ENCODE results near the gene SPSB2. TPM values are rescaled to one million over a fixed set of nuclear protein-coding genes. Genes with fewer than 3 reads are reported as not detected.
"Not testable (repeated sequence)": the region's sequence is repeated elsewhere in the genome, so short reads cannot be mapped to it uniquely, and the experiment has no call there.

Gene SPSB2
- total RNA-seq, 4 donors from 2014 or later = 3.0 to 16.5 (median 7.5) TPM

- WGBS = 71% methylated on average over 6 of the region's 6 CpGs
- Histone ChIP-seq H3K36me3 (no peaks in the 10 kb centered on the region), H3K4me1 (peaks cover 7% of the 10 kb centered on the region), H3K4me3 (no peak overlapping the region), H3K27me3 (no peaks in the 10 kb centered on the region), H3K9me3 (no peaks in the 10 kb centered on the region), H3K27ac (no peak overlapping the region)
- TF ChIP-seq POLR2A (IDR thresholded peaks at IDR 0.05) (no peak), EP300 (IDR thresholded peaks at IDR 0.05) (no peak), CTCF (IDR thresholded peaks at IDR 0.05) (no peak), POLR2AphosphoS5 (IDR thresholded peaks at IDR 0.05) (no peak)
- no peak for DNase-seq (ENCODE audit: low spot score in 2 of 2)
Observed at GRCh38 chr12:6896846-6897435, 23.8 kb upstream of the SPSB2 start.

- WGBS = 92% methylated on average over 3 of the region's 3 CpGs
- Histone ChIP-seq H3K4me3 (no peak overlapping the region), H3K9me3 (no peaks in the 10 kb centered on the region), H3K27me3 (no peaks in the 10 kb centered on the region), H3K4me1 (peaks cover 13% of the 10 kb centered on the region), H3K36me3 (no peaks in the 10 kb centered on the region), H3K27ac (no peak overlapping the region)
- TF ChIP-seq EP300 (IDR thresholded peaks at IDR 0.05) (no peak), POLR2A (IDR thresholded peaks at IDR 0.05) (no peak), CTCF (IDR thresholded peaks at IDR 0.05) (no peak), POLR2AphosphoS5 (IDR thresholded peaks at IDR 0.05) (no peak)
- no peak for DNase-seq (ENCODE audit: low spot score in 2 of 2)
Observed at GRCh38 chr12:6894321-6894720, 21.2 kb upstream of the SPSB2 start.

- WGBS = 82% methylated on average over 3 of the region's 3 CpGs
- H3K4me3 ChIP-seq, H3K27me3 ChIP-seq: not testable (repeated sequence)
Observed at GRCh38 chr12:6892683-6893082, 19.6 kb upstream of the SPSB2 start.

GRCh38 chr12:6891646-6892001, 18.5 kb upstream of the SPSB2 start:
- TF ChIP-seq CTCF (IDR thresholded peaks at IDR 0.05) (no peak), POLR2A (IDR thresholded peaks at IDR 0.05) (no peak), POLR2AphosphoS5 (IDR thresholded peaks at IDR 0.05) (no peak), EP300 (IDR thresholded peaks at IDR 0.05) (no peak)
- H3K4me1 ChIP-seq = peaks cover 13% of the 10 kb centered on the region
- H3K27ac ChIP-seq = peak overlapping the region; percentile 83
- no peaks in the 10 kb centered on the region for H3K36me3 ChIP-seq
- H3K4me3 ChIP-seq = peak overlapping the region; percentile 55
- 72% methylated on average over 5 of the region's 5 CpGs for WGBS
- no peaks in the 10 kb centered on the region for H3K9me3 ChIP-seq
- no peaks in the 10 kb centered on the region for H3K27me3 ChIP-seq
- DNase-seq (ENCODE audit: low spot score in 2 of 2) = no peak

More at GRCh38 chr12:6892683-6893082, 19.6 kb upstream of the SPSB2 start:
- not testable (repeated sequence) for DNase-seq (ENCODE audit: low spot score in 2 of 2); H3K9me3 ChIP-seq; H3K36me3 ChIP-seq; H3K27ac ChIP-seq
- H3K4me1 ChIP-seq = peaks cover 13% of the 10 kb centered on the region

GRCh38 chr12:6890789-6891645, 17.9 kb upstream of the SPSB2 start:
- under 1% methylated on average over 56 of the region's 68 CpGs for WGBS
- TF ChIP-seq CTCF (IDR thresholded peaks at IDR 0.05) (peak; percentile 81 to 98), POLR2A (IDR thresholded peaks at IDR 0.05) (peak in 1 of 2 donors; percentile 21), EP300 (IDR thresholded peaks at IDR 0.05) (no peak), POLR2AphosphoS5 (IDR thresholded peaks at IDR 0.05) (peak in 1 of 3 donors; percentile 48)
- Histone ChIP-seq H3K4me1 (peaks cover 13% of the 10 kb centered on the region), H3K4me3 (peak overlapping the region; percentile 55), H3K36me3 (no peaks in the 10 kb centered on the region), H3K27ac (peak overlapping the region; percentile 83), H3K9me3 (no peaks in the 10 kb centered on the region), H3K27me3 (no peaks in the 10 kb centered on the region)
- peak; percentile 98 to 99 for DNase-seq (ENCODE audit: low spot score in 2 of 2)

GRCh38 chr12:6889775-6890573, 16.9 kb upstream of the SPSB2 start:
- peak overlapping the region; percentile 83 for H3K27ac ChIP-seq
- peak overlapping the region; percentile 55 for H3K4me3 ChIP-seq
- H3K4me1 ChIP-seq = peaks cover 13% of the 10 kb centered on the region
- DNase-seq (ENCODE audit: low spot score in 2 of 2); H3K9me3 ChIP-seq; H3K36me3 ChIP-seq; H3K27me3 ChIP-seq: not testable (repeated sequence)
- 93% methylated on average over 21 of the region's 21 CpGs for WGBS

GRCh38 chr12:6888794-6889193, 15.7 kb upstream of the SPSB2 start:
- H3K9me3 ChIP-seq; H3K4me3 ChIP-seq; H3K36me3 ChIP-seq; H3K27ac ChIP-seq; H3K27me3 ChIP-seq; DNase-seq (ENCODE audit: low spot score in 2 of 2): not testable (repeated sequence)
- peaks cover 13% of the 10 kb centered on the region for H3K4me1 ChIP-seq
- 78% methylated on average over 7 of the region's 7 CpGs for WGBS

Data from suprapubic skin (tissue), 4 donors.